ENCODE results near the gene VSX1.

- no peak for TF ChIP-seq CTCF (IDR thresholded peaks at IDR 0.05)
- TF ChIP-seq EP300 (IDR thresholded peaks at IDR 0.05), result no peak
- TF ChIP-seq POLR2AphosphoS5 (IDR thresholded peaks at IDR 0.05), result no peak
Measured at GRCh38 chr20:25129428-25129827, 47.5 kb upstream of the VSX1 start.

Data from gastroesophageal sphincter (tissue), 3 donors.